SK-N-SH (cell line): ENCODE data around the gene CNDP2. TPM values are rescaled to one million over a fixed set of nuclear protein-coding genes. Genes with fewer than 3 reads are reported as not detected.
"Not testable (repeated sequence)": the region's sequence is repeated elsewhere in the genome, so short reads cannot be mapped to it uniquely, and the experiment has no call there.

ENCODE experiments used
- CTCF ChIA-PET: fragments of 300-600, 350-600 bp; formaldehyde crosslinking; extraction: SDS; loops from one replicate; lab custom pipeline; 2021; lab: Yijun Ruan, JAX
- POLR2A ChIA-PET: fragments of 350-600 bp; sonication (Branson Sonifier 250); formaldehyde crosslinking; extraction: SDS; loops from one replicate; lab custom pipeline; 2020; ENCODE audit warnings: antibody characterized with exemption, inconsistent platforms; lab: Yijun Ruan, JAX
- DNase-seq: peaks from one replicate; pipeline ENCODE4 v3.0.0; 2012
- H2AFZ ChIP-seq: fragments of 200-600 bp; sonication (generic); 2 replicates; pipeline ENCODE4 v1.8.1; 2016; ENCODE audit warnings: antibody characterized with exemption, mild to moderate bottlenecking, low read depth
- H3F3A ChIP-seq: fragments of 200-600 bp; sonication (generic); replicated peaks from 2 replicates; pipeline ENCODE3; 2016; ENCODE audit warnings: antibody characterized with exemption, mild to moderate bottlenecking; ENCODE audit not compliant: insufficient read depth
- H3K27ac ChIP-seq, 2 experiments: fragments of 200-500 bp in 1 of 2; fragments of 200-600 bp in 1 of 2; sonication (Bioruptor generic) in 1 of 2; sonication (generic), shearing (Covaris generic) in 1 of 2; 2 replicates each; pipeline versions ENCODE4 v1.5.1 to v1.6.1; 2014 to 2016; ENCODE audit warnings: low read depth in 2 of 2, inconsistent platforms in 1 of 2, low read length in 1 of 2, mild to moderate bottlenecking in 1 of 2, mixed read lengths in 1 of 2
- H3K27me3 ChIP-seq: fragments of 200-600 bp; sonication (generic), shearing (Covaris generic); 2 replicates; pipeline ENCODE4 v1.6.1; 2016; ENCODE audit warnings: mixed run types; ENCODE audit not compliant: insufficient read depth
- H3K36me3 ChIP-seq, 2 experiments: fragments of 200-500 bp in 1 of 2; fragments of 200-600 bp in 1 of 2; sonication (Bioruptor generic) in 1 of 2; sonication (generic) in 1 of 2; replicated peaks in 1 of 2; 2 replicates each; pipeline versions ENCODE3 to v1.5.1; 2014 to 2016; ENCODE audit warnings: low read length in 1 of 2, mild to moderate bottlenecking in 1 of 2; ENCODE audit not compliant: insufficient read depth in 2 of 2, control insufficient read depth in 1 of 2
- H3K4me1 ChIP-seq, 2 experiments: fragments of 200-500 bp in 1 of 2; fragments of 200-600 bp in 1 of 2; sonication (Bioruptor generic) in 1 of 2; sonication (generic), shearing (Covaris generic) in 1 of 2; 2 replicates each; pipeline versions ENCODE4 v1.5.1 to v1.6.1; 2014 to 2016; ENCODE audit warnings: low read depth in 1 of 2, low read length in 1 of 2, mixed run types in 1 of 2; ENCODE audit not compliant: insufficient read depth in 2 of 2, control insufficient read depth in 1 of 2
- H3K4me2 ChIP-seq: fragments of 200-600 bp; sonication (generic), shearing (Covaris generic); 2 replicates; pipeline ENCODE4 v1.6.1; 2017; ENCODE audit warnings: mixed run types
- H3K4me3 ChIP-seq, 2 experiments: fragments of 200-500 bp in 1 of 2; fragments of 200-600 bp in 1 of 2; sonication (Bioruptor generic) in 1 of 2; sonication (generic), shearing (Covaris generic) in 1 of 2; 2 replicates each; pipeline versions ENCODE4 v1.5.1 to v1.8.1; 2014 to 2016; ENCODE audit warnings: low read depth in 2 of 2, inconsistent platforms in 1 of 2, low read length in 1 of 2, mild to moderate bottlenecking in 1 of 2, mixed read lengths in 1 of 2, moderate library complexity in 1 of 2
- H3K79me2 ChIP-seq: fragments of 200-600 bp; sonication (generic); 2 replicates; pipeline ENCODE4 v1.8.1; 2017; ENCODE audit warnings: mild to moderate bottlenecking; ENCODE audit not compliant: insufficient read depth
- H3K9ac ChIP-seq: fragments of 200-600 bp; sonication (generic); 2 replicates; pipeline ENCODE4 v1.6.1; 2017; ENCODE audit warnings: mixed run types
- H3K9me2 ChIP-seq: fragments of 200-600 bp; sonication (generic); 2 replicates; pipeline ENCODE4 v1.6.1; 2017; ENCODE audit warnings: mixed run types
- H3K9me3 ChIP-seq: fragments of 200-600 bp; sonication (generic); 2 replicates; pipeline ENCODE4 v1.6.1; 2017; ENCODE audit warnings: mixed run types, mild to moderate bottlenecking, moderate library complexity
- H4K20me1 ChIP-seq: fragments of 200-600 bp; sonication (generic); 2 replicates; pipeline ENCODE4 v1.6.1; 2017; ENCODE audit warnings: mild to moderate bottlenecking, mixed run types; ENCODE audit not compliant: insufficient read depth
- CHD2 ChIP-seq: fragments of 150-350 bp; IDR thresholded peaks from 2 replicates; pipeline ENCODE4 v1.6.1; 2018; ENCODE audit warnings: low read length; ENCODE audit not compliant: partially characterized antibody
- ELF1 ChIP-seq: IDR thresholded peaks from 2 replicates; pipeline ENCODE4 v1.4.0; 2012
- EP300 ChIP-seq, 2 experiments: IDR thresholded peaks; 2 replicates each; pipeline versions ENCODE4 v1.4.0 to v1.6.1; 2012; ENCODE audit warnings: borderline replicate concordance in 1 of 2, low read depth in 1 of 2, low read length in 1 of 2
- EZH2phosphoT487 ChIP-seq: fragments of 200-600 bp; sonication (generic); IDR thresholded peaks from 2 replicates; pipeline ENCODE4 v1.6.1; 2017; ENCODE audit warnings: low read depth, mixed run types, mild to moderate bottlenecking, antibody characterized with exemption, moderate library complexity, borderline replicate concordance
- FOXM1 ChIP-seq: IDR thresholded peaks from 2 replicates; pipeline ENCODE4 v1.4.0; 2012; ENCODE audit warnings: low read depth, mild to moderate bottlenecking
- GABPA ChIP-seq: IDR thresholded peaks from 2 replicates; pipeline ENCODE4 v1.4.0; 2012; ENCODE audit warnings: low read depth, mild to moderate bottlenecking
- GATA2 ChIP-seq: sonication (generic); formaldehyde crosslinking; IDR thresholded peaks from 2 replicates; pipeline ENCODE4 v1.5.0; 2020; ENCODE audit warnings: mild to moderate bottlenecking, missing genetic modification reagents
- JUND ChIP-seq: IDR thresholded peaks from 2 replicates; pipeline ENCODE4 v1.4.0; 2012
- MEF2A ChIP-seq: IDR thresholded peaks from 2 replicates; pipeline ENCODE4 v1.4.0; 2012; ENCODE audit warnings: low read depth, borderline replicate concordance
- NFIC ChIP-seq: IDR thresholded peaks from 2 replicates; pipeline ENCODE4 v1.4.0; 2012; ENCODE audit warnings: borderline replicate concordance
- POLR2AphosphoS5 ChIP-seq: IDR thresholded peaks from 2 replicates; pipeline ENCODE4 v1.6.1; 2012; ENCODE audit warnings: low read depth, low read length
- RAD21 ChIP-seq: IDR thresholded peaks from 2 replicates; pipeline ENCODE4 v1.6.1; 2012; ENCODE audit warnings: mild to moderate bottlenecking, low read length
- RCOR1 ChIP-seq: fragments of 150-350 bp; IDR thresholded peaks from 2 replicates; pipeline ENCODE4 v1.6.1; 2017; ENCODE audit warnings: antibody characterized with exemption, low read length
- RXRA ChIP-seq: IDR thresholded peaks from 2 replicates; pipeline ENCODE4 v1.4.0; 2012; ENCODE audit warnings: low read depth, mild to moderate bottlenecking, borderline replicate concordance
- SIN3A ChIP-seq: IDR thresholded peaks from 2 replicates; pipeline ENCODE4 v1.6.1; 2012; ENCODE audit warnings: low read depth, mild to moderate bottlenecking, low read length, moderate library complexity, borderline replicate concordance
- SMC3 ChIP-seq: IDR thresholded peaks from 2 replicates; pipeline ENCODE4 v1.6.1; 2012; ENCODE audit warnings: low read depth, low read length, improper control_type of control experiment
- TAF1 ChIP-seq: IDR thresholded peaks from 2 replicates; pipeline ENCODE4 v1.6.1; 2012; ENCODE audit warnings: low read depth, mild to moderate bottlenecking, low read length, moderate library complexity, borderline replicate concordance
- TEAD4 ChIP-seq: IDR thresholded peaks from 2 replicates; pipeline ENCODE4 v1.4.0; 2012; ENCODE audit warnings: mild to moderate bottlenecking, borderline replicate concordance; ENCODE audit not compliant: insufficient read depth
- ZBTB33 ChIP-seq: IDR thresholded peaks from 2 replicates; pipeline ENCODE4 v1.4.0; 2012; ENCODE audit warnings: low read depth, borderline replicate concordance
- WGBS: methylation state at CpG from one replicate; pipeline ENCODE4 v1.1.6; 2017; ENCODE audit warnings: low lambda C conversion rate; 5-methylcytosine and 5-hydroxymethylcytosine counted together
- polyA plus RNA-seq, 3 experiments: library from polyadenylated mRNA; depleted of rRNA; stranded (reverse); fragments of >200 nt; gene quantifications; 2 replicates each; pipeline ENCODE4 v1.2.3, GENCODE V29; 2012
- TF ChIP-seq, protein P1 (sequence below): fragments of 150-350 bp; IDR thresholded peaks from 2 replicates; pipeline ENCODE4 v1.6.1; 2016; ENCODE audit warnings: mild to moderate bottlenecking, low read depth, low read length

The CNDP2 gene
- polyA plus RNA-seq, 1 of the 3 experiments (the other 2 are of a cell fraction) = 78.5 TPM

DNA sequence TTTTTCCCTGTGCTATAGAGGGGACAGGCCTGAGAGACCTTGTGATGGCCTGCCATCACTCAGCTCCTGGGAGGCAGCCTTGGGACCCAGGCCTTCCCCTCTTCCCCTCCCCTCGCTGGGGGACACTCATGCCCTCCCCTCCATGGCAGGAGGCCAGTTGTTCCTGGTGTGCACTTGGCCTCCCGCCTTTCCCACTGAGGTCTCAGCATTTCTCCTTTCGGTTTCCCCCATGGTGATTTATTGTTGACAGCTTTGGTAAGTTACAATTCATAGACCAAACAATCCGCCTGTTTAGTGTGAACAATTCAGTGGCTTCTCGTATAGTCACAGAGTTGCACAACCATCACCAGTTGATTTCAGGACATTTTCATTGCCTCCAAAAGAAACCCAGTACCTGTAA is 27.9 kb downstream of the CNDP2 start (continued):
- no peak for TF ChIP-seq SIN3A
- no peak for TF ChIP-seq MEF2A
- no peak for TF ChIP-seq POLR2AphosphoS5

GRCh38 chr18:74524915-74525314 is 28.8 kb downstream of the CNDP2 start:
- H3K79me2 ChIP-seq, H3K9me2 ChIP-seq, H3K9me3 ChIP-seq, H3K27ac ChIP-seq, H3K36me3 ChIP-seq, H4K20me1 ChIP-seq, H2AFZ ChIP-seq, H3K4me1 ChIP-seq, H3F3A ChIP-seq, H3K27me3 ChIP-seq, DNase-seq, POLR2A ChIA-PET, H3K4me3 ChIP-seq, H3K4me2 ChIP-seq, H3K9ac ChIP-seq: not testable (repeated sequence)
- WGBS = 74% methylated on average over 7 of the region's 7 CpGs
- CTCF ChIA-PET = interaction anchor here (0.8 kb wide), 1 partner anchor 82 kb away, joined by 3 read pairs; no protein-coding TSS in a partner anchor

DNA sequence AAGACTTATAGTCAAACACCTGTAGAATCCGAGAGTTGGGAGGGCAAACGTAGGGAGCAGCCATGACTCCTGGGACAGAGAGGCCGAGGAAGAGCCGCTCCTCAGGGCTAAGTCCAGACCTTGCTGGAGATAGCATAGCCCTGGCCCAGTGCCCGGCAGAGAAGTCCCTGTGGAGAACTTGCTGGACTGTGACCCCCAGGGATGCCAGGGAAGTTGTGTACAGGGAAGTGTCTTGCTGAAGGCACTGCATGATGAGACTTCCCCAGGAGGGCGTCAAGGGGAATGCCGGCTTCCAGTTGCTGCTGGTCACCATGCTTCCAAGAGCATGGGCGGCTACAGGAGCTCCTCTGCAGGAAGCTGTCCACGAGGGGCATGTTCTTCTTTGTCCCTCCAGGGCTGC is 29.6 kb downstream of the CNDP2 start:
- H3K36me3 ChIP-seq = no peaks in the 10 kb centered on the region
- H3K27me3 ChIP-seq = peaks cover 6% of the 10 kb centered on the region; the same call in 1 of the 2 replicates
- no peaks in the 10 kb centered on the region for H3K9me2 ChIP-seq
- ChIA-PET POLR2A (no interaction called here), CTCF (interaction anchor here (0.8 kb wide), 1 partner anchor 83 kb away, joined by 3 read pairs; no protein-coding TSS in a partner anchor)
- H3K9ac ChIP-seq = no peak overlapping the region
- no peaks in the 10 kb centered on the region for H3K79me2 ChIP-seq
- no peaks in the 10 kb centered on the region for H3F3A ChIP-seq
- no peaks in the 10 kb centered on the region for H4K20me1 ChIP-seq
- WGBS = 48% methylated on average over 9 of the region's 9 CpGs
- no peak overlapping the region for H3K27ac ChIP-seq
- H3K9me3 ChIP-seq = no peaks in the 10 kb centered on the region
- H3K4me3 ChIP-seq = no peak overlapping the region
- no peak overlapping the region for H2AFZ ChIP-seq
- H3K4me1 ChIP-seq = no peaks in the 10 kb centered on the region
- DNase-seq = no peak
- TF ChIP-seq RXRA (no peak), RAD21 (no peak), EP300 (IDR thresholded peaks at IDR 0.05; ENCODE audit: borderline replicate concordance in 1 of 2, low read depth in 1 of 2, low read length in 1 of 2) (no peak), GABPA (no peak), SMC3 (no peak), NFIC (no peak), ELF1 (no peak), GATA2 (CRISPR knock-in tag) (no peak), RCOR1 (no peak)
- H3K4me2 ChIP-seq = no peak overlapping the region

DNA sequence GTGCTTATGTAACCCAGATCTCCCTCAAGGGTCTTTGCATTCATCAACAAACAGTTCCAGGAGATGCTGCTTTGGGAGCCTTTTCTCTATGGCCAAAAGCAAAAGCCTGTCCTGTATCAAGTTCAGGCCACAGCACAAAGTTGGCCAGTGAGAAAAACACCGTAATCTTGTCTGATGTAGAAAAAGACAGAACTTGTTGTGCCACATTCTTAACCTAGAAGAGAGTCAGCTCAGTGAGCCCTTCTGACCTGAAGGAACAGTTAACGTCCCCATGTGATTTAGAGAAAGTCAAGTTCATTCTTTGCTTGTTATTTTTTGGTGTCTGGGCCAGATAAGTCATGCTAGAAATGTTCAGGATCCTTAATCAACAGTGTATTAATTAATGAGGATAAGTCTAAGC is 30.3 kb downstream of the CNDP2 start:
- Histone ChIP-seq H3K9ac (no peak overlapping the region), H2AFZ (no peak overlapping the region), H3K27me3 (peaks cover 6% of the 10 kb centered on the region; the same call in 1 of the 2 replicates), H3K79me2 (no peaks in the 10 kb centered on the region), H3K27ac (no peak overlapping the region), H3K9me2 (no peaks in the 10 kb centered on the region), H4K20me1 (no peaks in the 10 kb centered on the region), H3K9me3 (no peaks in the 10 kb centered on the region), H3F3A (no peaks in the 10 kb centered on the region), H3K4me2 (no peak overlapping the region), H3K4me3 (no peak overlapping the region), H3K4me1 (no peaks in the 10 kb centered on the region; a peak in 1 of 4 replicates), H3K36me3 (no peaks in the 10 kb centered on the region)
- DNase-seq = no peak
- POLR2A ChIA-PET = no interaction called here
- CTCF ChIA-PET = interaction anchor here (0.6 kb wide), 1 partner anchor 26 kb away, joined by 3 read pairs; no protein-coding TSS in a partner anchor
- WGBS = 43% methylated on average over 2 of the region's 2 CpGs
- TF ChIP-seq ZBTB33 = no peak
- TF ChIP-seq, protein P1, sequence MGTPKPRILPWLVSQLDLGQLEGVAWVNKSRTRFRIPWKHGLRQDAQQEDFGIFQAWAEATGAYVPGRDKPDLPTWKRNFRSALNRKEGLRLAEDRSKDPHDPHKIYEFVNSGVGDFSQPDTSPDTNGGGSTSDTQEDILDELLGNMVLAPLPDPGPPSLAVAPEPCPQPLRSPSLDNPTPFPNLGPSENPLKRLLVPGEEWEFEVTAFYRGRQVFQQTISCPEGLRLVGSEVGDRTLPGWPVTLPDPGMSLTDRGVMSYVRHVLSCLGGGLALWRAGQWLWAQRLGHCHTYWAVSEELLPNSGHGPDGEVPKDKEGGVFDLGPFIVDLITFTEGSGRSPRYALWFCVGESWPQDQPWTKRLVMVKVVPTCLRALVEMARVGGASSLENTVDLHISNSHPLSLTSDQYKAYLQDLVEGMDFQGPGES = no peak
- no peak for TF ChIP-seq EP300 (IDR thresholded peaks at IDR 0.05; ENCODE audit: borderline replicate concordance in 1 of 2, low read depth in 1 of 2, low read length in 1 of 2)
- TF ChIP-seq NFIC = no peak
- TF ChIP-seq JUND = no peak
- no peak for TF ChIP-seq CHD2
- no peak for TF ChIP-seq TAF1
- TF ChIP-seq EZH2phosphoT487 = no peak
- no peak for TF ChIP-seq RCOR1
- no peak for TF ChIP-seq SIN3A
- no peak for TF ChIP-seq FOXM1
- TF ChIP-seq TEAD4 = no peak
